HepG2 (cell line): ENCODE data around the gene CNNM3. TPM values are rescaled to one million over a fixed set of nuclear protein-coding genes. Genes with fewer than 3 reads are reported as not detected.

Experiments
- HNRNPL ChIP-seq: fragments of 200-400 bp; formaldehyde crosslinking; IDR thresholded peaks from 2 replicates; pipeline ENCODE4 v1.6.1; 2017; ENCODE audit warnings: mild to moderate bottlenecking, low read depth, low read length
- NFIB ChIP-seq: sonication (generic); formaldehyde crosslinking; IDR thresholded peaks from 2 replicates; pipeline ENCODE4 v1.9.0; 2021; ENCODE audit warnings: missing genetic modification reagents, mild to moderate bottlenecking, borderline replicate concordance
- NR2F1 ChIP-seq, 2 experiments: fragments of 450-650 bp in 1 of 2; formaldehyde crosslinking in 1 of 2; IDR thresholded peaks; 2 replicates each; pipeline versions ENCODE4 v1.5.0 to v1.6.1; 2016 to 2020; ENCODE audit warnings: mild to moderate bottlenecking in 1 of 2, missing compliant biosample characterization in 1 of 2, missing genetic modification reagents in 1 of 2, moderate library complexity in 1 of 2
- PCBP1 ChIP-seq: fragments of 200-400 bp; formaldehyde crosslinking; IDR thresholded peaks from 2 replicates; pipeline ENCODE4 v1.6.1; 2017; ENCODE audit warnings: mild to moderate bottlenecking, low read depth, low read length, borderline replicate concordance
- RBM22 ChIP-seq: fragments of 200-400 bp; formaldehyde crosslinking; optimal IDR thresholded peaks from 2 replicates; pipeline ENCODE3; 2017; ENCODE audit warnings: mild to moderate bottlenecking, low read length, moderate library complexity
- RBM39 ChIP-seq: fragments of 200-400 bp; formaldehyde crosslinking; IDR thresholded peaks from one replicate; pipeline ENCODE4 v1.6.1; 2018; ENCODE audit warnings: antibody characterized with exemption, mild to moderate bottlenecking, low read depth, low read length; ENCODE audit not compliant: poor library complexity, severe bottlenecking
- SP4 ChIP-seq: sonication (generic); formaldehyde crosslinking; IDR thresholded peaks from 2 replicates; pipeline ENCODE4 v1.8.1; 2023; ENCODE audit warnings: mild to moderate bottlenecking, missing genetic modification reagents
- ZFP36L1 ChIP-seq: sonication (generic); formaldehyde crosslinking; IDR thresholded peaks from 2 replicates; pipeline ENCODE4 v1.8.0; 2022; ENCODE audit warnings: mild to moderate bottlenecking, missing genetic modification reagents, moderate library complexity
- polyA plus RNA-seq, 8 experiments: library from polyadenylated mRNA; depleted of rRNA in 3 of 8; stranded (reverse) in 7 of 8; unstranded in 1 of 8; fragments of >200 nt; fragmentation: Illumina TruSeq in 4 of 8; extraction: Trizol in 4 of 8; gene quantifications; 2 replicates each; pipeline versions ENCODE4 v1.2.1 to v1.2.3, GENCODE V29; 2011 to 2016; ENCODE audit warnings: low read depth in 4 of 8, missing spikeins in 1 of 8, mixed read lengths in 1 of 8; ENCODE audit not compliant: insufficient read depth in 1 of 8
- total RNA-seq, 5 experiments: library from RNA; depleted of rRNA; stranded (reverse); fragments of >200 nt; fragmentation: Illumina TruSeq; extraction: Trizol; gene quantifications; 2 replicates each; pipeline ENCODE4 v1.2.3, GENCODE V29; 2016; ENCODE audit warnings: low read depth in 1 of 5
- TF ChIP-seq, protein P1 (sequence below): sonication (generic); formaldehyde crosslinking; IDR thresholded peaks from 2 replicates; pipeline ENCODE4 v1.5.0; 2020; ENCODE audit warnings: missing genetic modification reagents

The CNNM3 gene
- total and polyA plus RNA-seq, 2 of the 13 experiments (the other 11 are each of a cell fraction or from before 2014, with no cell fraction given): 21.2 to 27.9 TPM

DNA sequence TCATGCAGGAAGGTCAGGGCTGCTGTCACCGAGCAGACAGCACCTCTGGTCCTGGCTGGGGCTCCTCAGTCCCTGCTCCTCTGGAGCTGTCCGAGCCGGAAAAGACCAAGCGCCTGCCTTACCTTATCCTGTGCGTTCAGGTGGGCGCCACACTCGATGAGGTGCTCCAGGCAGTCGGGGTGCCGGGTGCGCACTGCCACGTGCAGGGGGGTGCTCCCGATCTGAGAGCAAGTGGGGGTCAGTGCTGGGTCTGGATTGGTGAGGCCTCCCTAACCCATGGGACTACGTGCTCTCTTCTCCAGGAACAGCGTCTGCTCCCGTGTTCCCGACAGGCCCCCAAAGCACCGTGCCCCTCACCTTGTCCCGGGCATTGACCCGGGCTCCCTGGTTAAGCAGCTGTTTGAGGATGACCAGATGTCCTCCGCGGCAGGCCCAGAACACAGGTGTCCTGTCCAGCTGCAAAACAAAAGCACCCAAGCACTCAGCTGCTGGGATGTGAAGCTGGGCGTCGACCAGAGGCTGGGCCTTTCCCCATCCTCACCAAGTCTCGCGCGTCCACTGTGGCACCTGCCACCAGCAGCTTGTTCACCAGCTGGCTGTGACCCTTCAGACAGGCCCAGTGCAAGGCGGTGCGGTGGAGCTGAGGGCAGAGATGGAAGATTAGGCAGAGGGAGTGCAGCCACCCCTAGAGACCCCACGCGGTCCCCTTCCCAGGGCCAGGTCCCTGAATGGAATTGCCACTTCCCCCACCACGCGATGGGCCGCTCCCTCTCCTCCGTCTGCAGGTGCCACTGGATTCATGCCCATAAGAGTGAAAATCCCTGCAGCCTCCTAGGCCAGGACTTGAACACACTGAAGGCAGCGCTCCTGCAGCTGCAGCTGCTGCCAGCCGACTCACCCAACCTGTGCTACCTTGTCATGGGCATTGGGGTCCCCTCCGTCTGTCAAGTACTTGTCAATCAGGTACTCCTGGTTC is 24.1 kb downstream of the CNNM3 start (continued):
- no peak for TF ChIP-seq ZFP36L1
- TF ChIP-seq HNRNPL: 0 out of 2 replicates have a peak, but pooled peaks have one; percentile 27
- TF ChIP-seq NR2F1 (CRISPR knock-in tag; IDR thresholded peaks at IDR 0.05): no peak
- TF ChIP-seq PCBP1: 0 out of 2 replicates have a peak, but pooled peaks have one; percentile 2
- 0 out of 2 replicates have a peak, but pooled peaks have one; percentile 19 for TF ChIP-seq SP4 (CRISPR knock-in tag)
- TF ChIP-seq NFIB (CRISPR knock-in tag): peak; percentile 27; the same call in 1 of the 2 replicates
- TF ChIP-seq, protein P1, sequence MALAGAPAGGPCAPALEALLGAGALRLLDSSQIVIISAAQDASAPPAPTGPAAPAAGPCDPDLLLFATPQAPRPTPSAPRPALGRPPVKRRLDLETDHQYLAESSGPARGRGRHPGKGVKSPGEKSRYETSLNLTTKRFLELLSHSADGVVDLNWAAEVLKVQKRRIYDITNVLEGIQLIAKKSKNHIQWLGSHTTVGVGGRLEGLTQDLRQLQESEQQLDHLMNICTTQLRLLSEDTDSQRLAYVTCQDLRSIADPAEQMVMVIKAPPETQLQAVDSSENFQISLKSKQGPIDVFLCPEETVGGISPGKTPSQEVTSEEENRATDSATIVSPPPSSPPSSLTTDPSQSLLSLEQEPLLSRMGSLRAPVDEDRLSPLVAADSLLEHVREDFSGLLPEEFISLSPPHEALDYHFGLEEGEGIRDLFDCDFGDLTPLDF (CRISPR knock-in tag): no peak
- peak; percentile 55 for TF ChIP-seq RBM39
- TF ChIP-seq RBM22: peak; percentile 16
- TF ChIP-seq, all 625 proteins: peak for 15
